Mucosa of descending colon (tissue), 3 donors: Measurements from ENCODE around the gene PITPNC1. TPM values are rescaled to one million over a fixed set of nuclear protein-coding genes. Genes with fewer than 3 reads are reported as not detected.

Source experiments
- ATAC-seq: fragments of 200-7000 bp; cut with Tn5 transposase; one replicate; pipeline ENCODE4 v1.9.1; 2020; ENCODE audit warnings: mild to moderate bottlenecking, moderate library complexity
- DNase-seq, 3 donors: peaks; one replicate each; pipeline ENCODE4 v3.0.0-alpha.2; 2020
- H3K36me3 ChIP-seq: fragments of 200-600 bp; one replicate; pipeline ENCODE4 v1.8.0; 2021; ENCODE audit warnings: low read depth, mild to moderate bottlenecking
- H3K4me1 ChIP-seq: fragments of 200-600 bp; one replicate; pipeline ENCODE4 v1.8.0; 2021; ENCODE audit warnings: low read depth, mild to moderate bottlenecking
- H3K4me3 ChIP-seq: fragments of 200-600 bp; one replicate; pipeline ENCODE4 v1.8.0; 2021; ENCODE audit warnings: mild to moderate bottlenecking
- H3K9me3 ChIP-seq: fragments of 200-600 bp; one replicate; pipeline ENCODE4 v1.8.0; 2021; ENCODE audit warnings: mild to moderate bottlenecking
- intact Hi-C, 2 donors: fragments of 100-400 bp; cut with DNase I in 1 of 2; cut with micrococcal nuclease in 1 of 2; formaldehyde crosslinking; loops; one replicate each; pipeline versions ENCODE4 v1.11.0 to v1.11.1; 2022; cut with DNase I, micrococcal nuclease
- total RNA-seq, 3 donors: library from RNA; stranded (reverse); fragmentation: NEBNext Ultra II Directional in 2 of 3; extraction: Animal tissue kit (Norgen Biotek cat#: 25700) in 2 of 3; gene quantifications; one replicate each; pipeline versions ENCODE4 v1.2.1 to v1.2.4, GENCODE V29; 2021 to 2023
- TF ChIP-seq, protein P1 (sequence below): fragments of 200-600 bp; IDR thresholded peaks from one replicate; pipeline ENCODE4 v1.8.0; 2022; ENCODE audit warnings: antibody characterized with exemption, mild to moderate bottlenecking
- donor health status: DM: no; HTN: no; CAD: no; lungs with moderate emphysema.
- donor health status: DM: no; HTN: no; CAD: no.
- donor health status: DM: no; HTN: yes; CAD: no.

The PITPNC1 gene
- total RNA-seq, 3 donors from 2014 or later, result 10.7 to 11.4 (median 10.9) TPM

GRCh38 chr17:67549820-67550219 is 172.7 kb downstream of the PITPNC1 start:
- Histone ChIP-seq H3K36me3 (no peaks in the 10 kb centered on the region), H3K4me3 (no peak overlapping the region), H3K4me1 (peaks cover 12% of the 10 kb centered on the region), H3K9me3 (no peaks in the 10 kb centered on the region)
- DNase-seq (no peak), ATAC-seq (no peak)
- intact Hi-C loops, result no loop called here
- TF ChIP-seq, protein P1, sequence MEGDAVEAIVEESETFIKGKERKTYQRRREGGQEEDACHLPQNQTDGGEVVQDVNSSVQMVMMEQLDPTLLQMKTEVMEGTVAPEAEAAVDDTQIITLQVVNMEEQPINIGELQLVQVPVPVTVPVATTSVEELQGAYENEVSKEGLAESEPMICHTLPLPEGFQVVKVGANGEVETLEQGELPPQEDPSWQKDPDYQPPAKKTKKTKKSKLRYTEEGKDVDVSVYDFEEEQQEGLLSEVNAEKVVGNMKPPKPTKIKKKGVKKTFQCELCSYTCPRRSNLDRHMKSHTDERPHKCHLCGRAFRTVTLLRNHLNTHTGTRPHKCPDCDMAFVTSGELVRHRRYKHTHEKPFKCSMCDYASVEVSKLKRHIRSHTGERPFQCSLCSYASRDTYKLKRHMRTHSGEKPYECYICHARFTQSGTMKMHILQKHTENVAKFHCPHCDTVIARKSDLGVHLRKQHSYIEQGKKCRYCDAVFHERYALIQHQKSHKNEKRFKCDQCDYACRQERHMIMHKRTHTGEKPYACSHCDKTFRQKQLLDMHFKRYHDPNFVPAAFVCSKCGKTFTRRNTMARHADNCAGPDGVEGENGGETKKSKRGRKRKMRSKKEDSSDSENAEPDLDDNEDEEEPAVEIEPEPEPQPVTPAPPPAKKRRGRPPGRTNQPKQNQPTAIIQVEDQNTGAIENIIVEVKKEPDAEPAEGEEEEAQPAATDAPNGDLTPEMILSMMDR, result no peak

- DNase-seq (no peak), ATAC-seq (no peak)
- intact Hi-C loops, result no loop called here
- Histone ChIP-seq H3K9me3 (no peaks in the 10 kb centered on the region), H3K4me1 (no peaks in the 10 kb centered on the region), H3K4me3 (no peak overlapping the region), H3K36me3 (no peaks in the 10 kb centered on the region)
- TF ChIP-seq, protein P1, result no peak
These were observed 177.6 kb downstream of the PITPNC1 start for GRCh38 chr17:67554634-67555033.

GRCh38 chr17:67555855-67556254 is 178.8 kb downstream of the PITPNC1 start:
- H3K4me1 ChIP-seq, result no peaks in the 10 kb centered on the region

GRCh38 chr17:67557052-67557845 is 180.2 kb downstream of the PITPNC1 start:
- Histone ChIP-seq H3K36me3 (no peaks in the 10 kb centered on the region), H3K4me1 (no peaks in the 10 kb centered on the region), H3K9me3 (no peaks in the 10 kb centered on the region), H3K4me3 (no peak overlapping the region)
- intact Hi-C loops, result no loop called here
- no peak for ATAC-seq
- no peak for DNase-seq
- TF ChIP-seq, protein P1, result no peak

More at GRCh38 chr17:67555855-67556254, 178.8 kb downstream of the PITPNC1 start:
- H3K9me3 ChIP-seq, result no peaks in the 10 kb centered on the region
- ATAC-seq, result no peak
- no peaks in the 10 kb centered on the region for H3K36me3 ChIP-seq
- no peak for DNase-seq
- no peak overlapping the region for H3K4me3 ChIP-seq
- intact Hi-C loops, result no loop called here
- TF ChIP-seq, protein P1, result no peak

- H3K9me3 ChIP-seq, result no peaks in the 10 kb centered on the region
- intact Hi-C loops, result no loop called here
- no peak overlapping the region for H3K4me3 ChIP-seq
- ATAC-seq, result no peak
- H3K4me1 ChIP-seq, result no peaks in the 10 kb centered on the region
- TF ChIP-seq, protein P1, result no peak
- DNase-seq, result no peak
- no peaks in the 10 kb centered on the region for H3K36me3 ChIP-seq
These were observed 180.8 kb downstream of the PITPNC1 start for GRCh38 chr17:67557921-67558320.
